CD14-positive monocyte (primary cell): ENCODE data around the gene ASB4. TPM values are rescaled to one million over a fixed set of nuclear protein-coding genes. Genes with fewer than 3 reads are reported as not detected.

Experiments used
- DNase-seq, 3 donors: peaks; one replicate each; pipeline ENCODE4 v3.0.0-alpha.2; 2011 to 2022
- H2AFZ ChIP-seq: 2 replicates; pipeline ENCODE4 v1.6.0; 2012; ENCODE audit warnings: mild to moderate bottlenecking, low read depth, low read length, inconsistent platforms; ENCODE audit not compliant: insufficient read depth, poor library complexity, severe bottlenecking
- H3K27ac ChIP-seq, 2 donors: 1 replicate in 1 of 2; 2 replicates in 1 of 2; pipeline ENCODE4 v1.5.1; 2012 to 2013; ENCODE audit warnings: low read length in 2 of 2, control low read depth in 1 of 2, inconsistent platforms in 1 of 2, low read depth in 1 of 2, mild to moderate bottlenecking in 1 of 2
- H3K27me3 ChIP-seq, 2 donors: one replicate each; pipeline versions ENCODE4 v1.6.0 to v1.6.1; 2011 to 2013; ENCODE audit warnings: low read length in 2 of 2; ENCODE audit not compliant: control insufficient read depth in 2 of 2, insufficient read depth in 2 of 2
- H3K36me3 ChIP-seq, 2 donors: replicated peaks in 1 of 2; 1 replicate in 1 of 2; 2 replicates in 1 of 2; pipeline versions ENCODE4 v1.5.1 to v1.6.1; 2012 to 2013; ENCODE audit warnings: low read length in 2 of 2, control low read depth in 1 of 2, inconsistent platforms in 1 of 2, mild to moderate bottlenecking in 1 of 2; ENCODE audit not compliant: insufficient read depth in 2 of 2, control insufficient read depth in 1 of 2
- H3K4me1 ChIP-seq, 2 donors: 1 replicate in 1 of 2; 2 replicates in 1 of 2; pipeline versions ENCODE4 v1.5.1 to v1.6.1; 2012 to 2013; ENCODE audit warnings: low read length in 2 of 2, control low read depth in 1 of 2, inconsistent platforms in 1 of 2, mild to moderate bottlenecking in 1 of 2, moderate library complexity in 1 of 2; ENCODE audit not compliant: insufficient read depth in 2 of 2, control insufficient read depth in 1 of 2
- H3K4me2 ChIP-seq: replicated peaks from 2 replicates; pipeline ENCODE3; 2012; ENCODE audit warnings: low read length, moderate library complexity, mild to moderate bottlenecking; ENCODE audit not compliant: poor library complexity, severe bottlenecking; ENCODE audit errors: extremely low read depth
- H3K4me3 ChIP-seq, 3 experiments: fragments of 200-600 bp in 1 of 3; sonication (generic) in 1 of 3; replicated peaks in 1 of 3; 1 replicate in 2 of 3; 2 replicates in 1 of 3; pipeline ENCODE4 v1.5.1; 2011 to 2013; ENCODE audit warnings: low read length in 3 of 3, mild to moderate bottlenecking in 3 of 3, control low read depth in 2 of 3, low read depth in 2 of 3, inconsistent platforms in 1 of 3, moderate library complexity in 1 of 3
- H3K79me2 ChIP-seq: 2 replicates; pipeline ENCODE4 v1.6.0; 2012; ENCODE audit warnings: mild to moderate bottlenecking, control low read depth, inconsistent platforms, low read length, moderate library complexity; ENCODE audit not compliant: insufficient read depth
- H3K9ac ChIP-seq: 2 replicates; pipeline ENCODE4 v1.6.0; 2017; ENCODE audit warnings: low read length, mild to moderate bottlenecking; ENCODE audit not compliant: insufficient read depth, poor library complexity, severe bottlenecking
- H3K9me3 ChIP-seq, 2 donors: replicated peaks in 1 of 2; 1 replicate in 1 of 2; 2 replicates in 1 of 2; pipeline versions ENCODE4 v1.5.1 to v1.6.1; 2012 to 2013; ENCODE audit warnings: low read length in 2 of 2, control low read depth in 1 of 2; ENCODE audit not compliant: control insufficient read depth in 1 of 2, insufficient read depth in 1 of 2
- H4K20me1 ChIP-seq: 2 replicates; pipeline ENCODE4 v1.6.0; 2012; ENCODE audit warnings: mild to moderate bottlenecking, low read length, control low read depth, moderate library complexity; ENCODE audit not compliant: insufficient read depth
- H3K27ac Mint-ChIP-seq, 7 donors: one replicate each; pipeline ENCODE4 v1.8.0; 2020; ENCODE audit warnings: mild to moderate bottlenecking in 7 of 7, mixed read lengths in 7 of 7, moderate library complexity in 6 of 7, inconsistent platforms in 2 of 7
- H3K27me3 Mint-ChIP-seq, 3 donors: one replicate each; pipeline ENCODE4 v1.8.0; 2021 to 2022; ENCODE audit warnings: low read depth in 3 of 3, mild to moderate bottlenecking in 3 of 3, mixed read lengths in 3 of 3, moderate library complexity in 3 of 3, inconsistent platforms in 1 of 3
- H3K36me3 Mint-ChIP-seq, 2 donors: one replicate each; pipeline ENCODE4 v1.8.0; 2020; ENCODE audit warnings: mixed read lengths in 2 of 2, inconsistent platforms in 1 of 2, mild to moderate bottlenecking in 1 of 2
- H3K4me1 Mint-ChIP-seq: one replicate; pipeline ENCODE4 v1.8.0; 2020; ENCODE audit warnings: mild to moderate bottlenecking, mixed read lengths
- H3K4me3 Mint-ChIP-seq, 2 donors: one replicate each; pipeline ENCODE4 v1.8.0; 2020; ENCODE audit warnings: mild to moderate bottlenecking in 2 of 2, mixed read lengths in 2 of 2, moderate library complexity in 1 of 2
- H3K9me3 Mint-ChIP-seq, 7 donors: one replicate each; pipeline ENCODE4 v1.8.0; 2020 to 2022; ENCODE audit warnings: mixed read lengths in 7 of 7, mild to moderate bottlenecking in 6 of 7, moderate library complexity in 6 of 7, inconsistent platforms in 2 of 7
- CTCF ChIP-seq: fragments of 200-600 bp; IDR thresholded peaks from one replicate; pipeline ENCODE4 v1.8.0; 2022; ENCODE audit warnings: antibody characterized with exemption, mild to moderate bottlenecking
- WGBS: methylation state at CpG from one replicate; pipeline ENCODE4 v1.1.5; 2013; ENCODE audit warnings: missing lambda C conversion rate; ENCODE audit not compliant: insufficient coverage; 5-methylcytosine and 5-hydroxymethylcytosine counted together
- intact Hi-C, 2 donors: fragments of 100-400 bp; cut with micrococcal nuclease; formaldehyde crosslinking; loops; one replicate each; pipeline versions ENCODE4 v1.15.0 to v1.15.1; 2023
- polyA plus RNA-seq, 3 donors: library from polyadenylated mRNA; depleted of rRNA in 1 of 3; unstranded in 2 of 3; stranded (reverse) in 1 of 3; fragments of 300-500 nt in 2 of 3; fragments of >200 nt in 1 of 3; fragmentation: Illumina TruSeq in 2 of 3; gene quantifications; 1 replicate in 2 of 3; 2 replicates in 1 of 3; pipeline ENCODE4 v1.2.3, GENCODE V29; 2012 to 2021

The ASB4 gene
- polyA plus RNA-seq, 3 donors: not detected

- Mint-ChIP-seq H3K9me3 (no peaks in the 10 kb centered on the region), H3K36me3 (no peaks in the 10 kb centered on the region), H3K27me3 (peaks cover 2 to 4% (median 2%) of the 10 kb centered on the region in 3 donors), H3K4me1 (no peaks in the 10 kb centered on the region), H3K27ac (no peak overlapping the region), H3K4me3 (no peak overlapping the region)
- no peak overlapping the region for H3K9ac ChIP-seq
- H4K20me1 ChIP-seq: no peaks in the 10 kb centered on the region
- no peak overlapping the region for H2AFZ ChIP-seq
- no peaks in the 10 kb centered on the region for H3K27me3 ChIP-seq
- no peak for DNase-seq
- no peak for TF ChIP-seq CTCF
- no peaks in the 10 kb centered on the region for H3K36me3 ChIP-seq
- intact Hi-C loops: no loop called here
- no peak overlapping the region for H3K27ac ChIP-seq
- no peaks in the 10 kb centered on the region for H3K9me3 ChIP-seq
- H3K4me2 ChIP-seq: no peak overlapping the region
- H3K4me1 ChIP-seq: no peaks in the 10 kb centered on the region
- WGBS: 100% methylated on average over 1 of the region's 4 CpGs
- H3K79me2 ChIP-seq: no peaks in the 10 kb centered on the region
- H3K4me3 ChIP-seq: no peak overlapping the region
Observed at GRCh38 chr7:95482424-95482823, 3.3 kb upstream of the ASB4 start.

DNA sequence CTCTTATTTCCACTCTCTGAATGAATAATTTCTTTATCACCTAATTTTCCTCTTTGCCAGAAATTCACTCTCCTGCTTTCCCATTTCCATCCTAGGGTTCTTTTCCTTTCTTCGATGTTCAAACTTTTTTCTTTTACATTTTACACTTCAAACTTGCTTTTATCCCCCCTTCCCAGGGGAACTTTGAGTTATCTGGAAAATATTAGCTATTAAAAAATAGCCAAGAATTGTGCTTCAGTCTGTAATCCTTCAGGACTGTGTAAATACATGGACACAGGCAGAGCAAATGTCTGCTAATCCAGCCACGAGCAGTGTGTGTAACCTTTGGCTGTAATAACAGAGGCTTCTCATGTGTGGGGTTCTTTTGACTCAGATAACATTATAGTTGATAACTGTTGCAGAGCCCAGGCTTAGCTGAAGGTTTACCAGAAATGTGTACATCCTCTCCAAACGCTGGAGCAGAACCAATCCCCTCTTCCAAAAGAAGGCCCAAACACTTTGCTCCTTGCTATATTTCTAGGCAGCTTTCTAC is 4.6 kb downstream of the ASB4 start:
- no peaks in the 10 kb centered on the region for H3K36me3 Mint-ChIP-seq
- no peak overlapping the region for H3K4me2 ChIP-seq
- no peak overlapping the region for H3K4me3 Mint-ChIP-seq
- H3K27me3 Mint-ChIP-seq: peaks cover 0 to 3% (median 0%) of the 10 kb centered on the region in 3 donors
- no peaks in the 10 kb centered on the region for H3K9me3 Mint-ChIP-seq
- H3K36me3 ChIP-seq: no peaks in the 10 kb centered on the region
- no peaks in the 10 kb centered on the region for H3K27me3 ChIP-seq
- no peaks in the 10 kb centered on the region for H3K4me1 Mint-ChIP-seq
- H3K9ac ChIP-seq: no peak overlapping the region
- intact Hi-C loops: no loop called here
- no peak overlapping the region for H3K27ac ChIP-seq
- 54% methylated on average over 2 of the region's 3 CpGs for WGBS
- H4K20me1 ChIP-seq: no peaks in the 10 kb centered on the region
- no peak overlapping the region for H3K4me3 ChIP-seq
- no peak overlapping the region for H3K27ac Mint-ChIP-seq
- H3K79me2 ChIP-seq: no peaks in the 10 kb centered on the region
- no peaks in the 10 kb centered on the region for H3K9me3 ChIP-seq
- H3K4me1 ChIP-seq: no peaks in the 10 kb centered on the region
- H2AFZ ChIP-seq: no peak overlapping the region
- TF ChIP-seq CTCF: no peak
- DNase-seq: no peak
